Neural progenitor cell (in vitro differentiated cells): ENCODE data around the gene DCTN3. TPM values are rescaled to one million over a fixed set of nuclear protein-coding genes. Genes with fewer than 3 reads are reported as not detected.

ENCODE experiments used
- DNase-seq: peaks from one replicate; pipeline ENCODE4 v3.0.0-alpha.2; 2016; ENCODE audit warnings: low spot score
- H2AFZ ChIP-seq: fragments of 200-600 bp; sonication (generic); replicated peaks from 2 replicates; pipeline ENCODE4 v1.6.1; 2016; ENCODE audit warnings: antibody characterized with exemption
- H3F3A ChIP-seq: fragments of 200-600 bp; sonication (generic); 2 replicates; pipeline ENCODE4 v1.6.1; 2016; ENCODE audit warnings: antibody characterized with exemption, low read depth
- H3K27ac ChIP-seq: fragments of 200-600 bp; sonication (generic); 2 replicates; pipeline ENCODE4 v1.5.1; 2016; ENCODE audit warnings: mild to moderate bottlenecking
- H3K27me3 ChIP-seq: fragments of 200-600 bp; sonication (generic); 2 replicates; pipeline ENCODE4 v1.6.1; 2016; ENCODE audit warnings: mild to moderate bottlenecking, moderate library complexity
- H3K36me3 ChIP-seq: fragments of 200-600 bp; sonication (generic); 2 replicates; pipeline ENCODE4 v1.5.1; 2016
- H3K4me1 ChIP-seq: fragments of 200-600 bp; sonication (generic); 2 replicates; pipeline ENCODE4 v1.6.1; 2016; ENCODE audit warnings: mixed run types
- H3K4me2 ChIP-seq: fragments of 200-600 bp; sonication (generic); 2 replicates; pipeline ENCODE4 v1.6.1; 2016
- H3K4me3 ChIP-seq: fragments of 200-600 bp; sonication (generic); 2 replicates; pipeline ENCODE4 v1.5.1; 2016
- H3K79me2 ChIP-seq: fragments of 200-600 bp; sonication (generic); 2 replicates; pipeline ENCODE4 v1.6.1; 2016; ENCODE audit warnings: low read depth
- H3K9ac ChIP-seq: fragments of 200-600 bp; sonication (generic); 2 replicates; pipeline ENCODE4 v1.6.1; 2016
- H3K9me3 ChIP-seq: fragments of 200-600 bp; sonication (generic); 2 replicates; pipeline ENCODE4 v1.5.1; 2016; ENCODE audit warnings: low read depth
- H4K20me1 ChIP-seq: fragments of 200-600 bp; sonication (generic); 2 replicates; pipeline ENCODE4 v1.6.1; 2016; ENCODE audit warnings: low read depth
- H3K27ac Mint-ChIP-seq: 3 replicates; pipeline ENCODE4 v1.8.0; 2021; ENCODE audit warnings: mixed read lengths
- H3K27me3 Mint-ChIP-seq: 2 replicates; pipeline ENCODE4 v1.8.0; 2022; ENCODE audit warnings: low read depth, mild to moderate bottlenecking, inconsistent platforms, moderate library complexity, mixed read lengths; ENCODE audit not compliant: insufficient read depth
- H3K36me3 Mint-ChIP-seq: 3 replicates; pipeline ENCODE4 v1.8.0; 2021; ENCODE audit warnings: mixed read lengths
- H3K4me1 Mint-ChIP-seq: 3 replicates; pipeline ENCODE4 v1.8.0; 2021; ENCODE audit warnings: mixed read lengths
- H3K4me3 Mint-ChIP-seq: 3 replicates; pipeline ENCODE4 v1.8.0; 2021; ENCODE audit warnings: mild to moderate bottlenecking, moderate library complexity, mixed read lengths
- H3K9me3 Mint-ChIP-seq: 3 replicates; pipeline ENCODE4 v1.8.0; 2020; ENCODE audit warnings: mixed read lengths
- EZH2 ChIP-seq: fragments of 200-600 bp; sonication (generic); IDR thresholded peaks from 2 replicates; pipeline ENCODE4 v1.6.1; 2017; ENCODE audit warnings: antibody characterized with exemption, mild to moderate bottlenecking, moderate library complexity
- EZH2phosphoT487 ChIP-seq: fragments of 200-600 bp; sonication (generic); IDR thresholded peaks from 2 replicates; pipeline ENCODE4 v1.6.1; 2017; ENCODE audit warnings: antibody characterized with exemption
- total RNA-seq: library from RNA; depleted of rRNA; stranded (reverse); fragments of >200 nt; gene quantifications from 2 replicates; pipeline ENCODE4 v1.2.3, GENCODE V29; 2015; ENCODE audit warnings: low replicate concordance
- TF ChIP-seq, protein P1 (sequence below): fragments of 200-600 bp; sonication (generic); IDR thresholded peaks from 2 replicates; pipeline ENCODE4 v1.5.1; 2017; ENCODE audit warnings: antibody characterized with exemption, mild to moderate bottlenecking

Gene DCTN3
- total RNA-seq, 1 donor from 2014 or later: 45.6 TPM

DNA sequence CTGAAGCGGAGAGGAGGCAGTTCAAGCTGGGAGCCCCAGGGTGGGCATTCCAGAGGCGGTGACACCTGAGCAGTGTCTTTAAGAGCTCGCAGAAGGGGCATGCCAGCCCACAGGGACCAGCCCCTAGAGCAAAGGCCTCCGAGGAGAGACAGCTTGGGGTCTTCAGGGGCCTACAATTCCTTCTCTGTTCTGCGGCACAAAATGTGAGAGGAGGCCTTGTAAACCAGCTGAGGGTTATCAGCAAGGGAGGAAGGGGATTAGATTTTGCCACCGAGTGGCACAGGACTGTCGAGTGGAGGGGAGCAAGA is 17.8 kb upstream of the DCTN3 start:
- peaks cover 24% of the 10 kb centered on the region for H3K4me1 Mint-ChIP-seq
- H3K36me3 Mint-ChIP-seq: peaks cover 2% of the 10 kb centered on the region
- H3K4me2 ChIP-seq: peak overlapping the region; percentile 83
- DNase-seq: no peak
- H3K27ac Mint-ChIP-seq: no peak overlapping the region
- H3K9me3 Mint-ChIP-seq: no peaks in the 10 kb centered on the region
- H2AFZ ChIP-seq: peak overlapping the region; percentile 80
- peaks cover 5% of the 10 kb centered on the region for H3K27me3 ChIP-seq
- peaks cover 32% of the 10 kb centered on the region for H3F3A ChIP-seq
- H3K4me1 ChIP-seq: peaks cover 15% of the 10 kb centered on the region
- H3K4me3 ChIP-seq: peak overlapping the region; percentile 55
- peaks cover 8% of the 10 kb centered on the region for H3K27me3 Mint-ChIP-seq
- H4K20me1 ChIP-seq: peaks cover 17% of the 10 kb centered on the region
- no peak overlapping the region for H3K27ac ChIP-seq
- no peak overlapping the region for H3K9ac ChIP-seq
- H3K4me3 Mint-ChIP-seq: peak overlapping the region; percentile 91
- no peaks in the 10 kb centered on the region for H3K36me3 ChIP-seq
- no peaks in the 10 kb centered on the region for H3K9me3 ChIP-seq
- peaks cover 15% of the 10 kb centered on the region for H3K79me2 ChIP-seq
- TF ChIP-seq EZH2phosphoT487 (no peak), EZH2 (no peak)
- TF ChIP-seq, protein P1, sequence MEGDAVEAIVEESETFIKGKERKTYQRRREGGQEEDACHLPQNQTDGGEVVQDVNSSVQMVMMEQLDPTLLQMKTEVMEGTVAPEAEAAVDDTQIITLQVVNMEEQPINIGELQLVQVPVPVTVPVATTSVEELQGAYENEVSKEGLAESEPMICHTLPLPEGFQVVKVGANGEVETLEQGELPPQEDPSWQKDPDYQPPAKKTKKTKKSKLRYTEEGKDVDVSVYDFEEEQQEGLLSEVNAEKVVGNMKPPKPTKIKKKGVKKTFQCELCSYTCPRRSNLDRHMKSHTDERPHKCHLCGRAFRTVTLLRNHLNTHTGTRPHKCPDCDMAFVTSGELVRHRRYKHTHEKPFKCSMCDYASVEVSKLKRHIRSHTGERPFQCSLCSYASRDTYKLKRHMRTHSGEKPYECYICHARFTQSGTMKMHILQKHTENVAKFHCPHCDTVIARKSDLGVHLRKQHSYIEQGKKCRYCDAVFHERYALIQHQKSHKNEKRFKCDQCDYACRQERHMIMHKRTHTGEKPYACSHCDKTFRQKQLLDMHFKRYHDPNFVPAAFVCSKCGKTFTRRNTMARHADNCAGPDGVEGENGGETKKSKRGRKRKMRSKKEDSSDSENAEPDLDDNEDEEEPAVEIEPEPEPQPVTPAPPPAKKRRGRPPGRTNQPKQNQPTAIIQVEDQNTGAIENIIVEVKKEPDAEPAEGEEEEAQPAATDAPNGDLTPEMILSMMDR: no peak

DNA sequence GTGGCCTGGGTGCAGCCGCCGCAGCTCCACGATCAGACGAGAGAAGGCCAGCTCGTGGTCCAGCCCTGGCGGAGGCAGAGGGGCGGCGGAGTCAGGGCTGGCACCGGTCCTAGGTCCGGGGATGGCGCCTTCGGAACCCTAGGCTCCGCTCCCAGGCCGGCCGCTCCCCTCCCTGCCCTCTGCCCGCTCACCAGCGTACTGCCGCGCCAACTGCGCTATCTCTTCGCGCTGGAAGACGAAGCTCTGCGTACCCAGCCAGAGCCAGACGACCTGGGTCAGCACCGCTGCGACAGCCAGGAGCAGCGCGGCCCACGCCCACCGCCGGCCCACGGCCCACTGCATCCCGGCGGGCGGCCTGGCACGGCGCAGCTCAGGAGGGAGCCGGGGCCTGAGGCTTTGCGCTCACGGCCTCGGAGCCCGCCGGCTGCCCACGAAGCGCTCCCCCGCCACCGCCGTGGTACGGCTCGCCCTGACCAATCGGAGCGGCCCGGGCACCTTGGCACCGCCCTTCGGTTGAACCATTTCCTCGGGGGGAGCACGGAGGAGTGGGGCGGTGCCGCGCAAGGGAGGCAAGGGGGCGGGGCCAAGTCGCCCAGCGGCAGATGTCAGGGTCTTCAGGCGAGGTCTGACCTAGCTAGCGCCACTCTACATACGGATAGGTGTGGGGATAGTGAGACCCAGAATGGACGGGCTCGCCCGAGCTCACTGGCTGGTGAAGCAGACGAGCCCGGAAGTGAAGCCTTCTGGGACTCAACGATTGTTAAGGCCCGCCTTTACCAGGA is 17.3 kb upstream of the DCTN3 start, which contains the start of gene SIGMAR1:
Gene SIGMAR1 (minus strand): TSS at position 432 of the 782 bp plus-strand sequence. CDS start 90 bp downstream, at position 342.
- no peaks in the 10 kb centered on the region for H3K36me3 ChIP-seq
- Mint-ChIP-seq H3K4me1 (peaks cover 24% of the 10 kb centered on the region), H3K9me3 (no peaks in the 10 kb centered on the region), H3K27me3 (peaks cover 8% of the 10 kb centered on the region), H3K36me3 (peaks cover 2% of the 10 kb centered on the region), H3K4me3 (peak within 1 kb of the TSS; percentile 91), H3K27ac (peak within 1 kb of the TSS; percentile 24)
- TF ChIP-seq EZH2: no peak
- no peak for TF ChIP-seq EZH2phosphoT487
- TF ChIP-seq, protein P1: peak; percentile 5
- peaks cover 17% of the 10 kb centered on the region for H4K20me1 ChIP-seq
- H3K9ac ChIP-seq: peak within 1 kb of the TSS; percentile 4
- peak; percentile 96 for DNase-seq
- H3K27ac ChIP-seq: no peak within 1 kb of the TSS
- peaks cover 15% of the 10 kb centered on the region for H3K79me2 ChIP-seq
- H3F3A ChIP-seq: peaks cover 34% of the 10 kb centered on the region
- H3K27me3 ChIP-seq: peaks cover 5% of the 10 kb centered on the region
- H3K9me3 ChIP-seq: no peaks in the 10 kb centered on the region
- H2AFZ ChIP-seq: peak within 1 kb of the TSS; percentile 80
- H3K4me3 ChIP-seq: peak within 1 kb of the TSS; percentile 55
- peak within 1 kb of the TSS; percentile 83 for H3K4me2 ChIP-seq
- peaks cover 21% of the 10 kb centered on the region for H3K4me1 ChIP-seq

DNA sequence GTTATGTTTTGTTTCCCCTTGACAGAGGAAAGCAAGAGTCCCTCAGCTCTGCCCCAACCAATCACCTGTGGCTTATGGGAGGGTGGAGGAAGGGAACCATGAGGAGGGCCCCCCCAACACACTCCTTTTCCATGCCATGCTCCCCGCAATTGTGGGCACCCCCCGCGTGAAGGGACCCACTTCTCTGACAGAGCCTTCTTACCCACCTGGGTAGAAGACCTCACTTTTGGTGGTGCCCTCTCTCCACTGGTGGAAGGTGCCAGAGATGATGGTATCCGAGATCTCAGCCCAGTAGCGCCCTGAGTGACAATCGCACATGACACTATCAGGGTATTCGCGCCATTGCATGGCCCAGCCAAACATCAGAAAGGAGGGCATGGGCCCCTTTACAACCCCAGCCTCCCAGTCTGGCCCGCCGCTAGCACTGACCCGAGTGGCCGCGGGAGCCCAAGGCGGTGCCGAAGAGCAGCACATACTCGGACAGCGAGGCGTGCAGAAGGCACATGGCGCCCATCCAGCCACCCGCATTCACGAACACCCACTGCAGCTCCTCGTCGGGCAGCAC is 16.6 kb upstream of the DCTN3 start:
- H3K4me1 Mint-ChIP-seq: peaks cover 24% of the 10 kb centered on the region
- no peak for DNase-seq
- H3K4me3 ChIP-seq: peak overlapping the region; percentile 55
- peaks cover 15% of the 10 kb centered on the region for H3K79me2 ChIP-seq
- H2AFZ ChIP-seq: peak overlapping the region; percentile 80
- no peak for TF ChIP-seq EZH2
- no peak for TF ChIP-seq EZH2phosphoT487
- TF ChIP-seq, protein P1: no peak
- H3K36me3 Mint-ChIP-seq: peaks cover 2% of the 10 kb centered on the region
- no peaks in the 10 kb centered on the region for H3K9me3 ChIP-seq
- H3K9ac ChIP-seq: peak overlapping the region; percentile 4
- no peaks in the 10 kb centered on the region for H3K9me3 Mint-ChIP-seq
- H3F3A ChIP-seq: peaks cover 34% of the 10 kb centered on the region
- peaks cover 11% of the 10 kb centered on the region for H3K27me3 ChIP-seq
- peak overlapping the region; percentile 83 for H3K4me2 ChIP-seq
- no peak overlapping the region for H3K27ac ChIP-seq
- peaks cover 21% of the 10 kb centered on the region for H3K4me1 ChIP-seq
- peaks cover 11% of the 10 kb centered on the region for H3K27me3 Mint-ChIP-seq
- peak overlapping the region; percentile 91 for H3K4me3 Mint-ChIP-seq
- H3K27ac Mint-ChIP-seq: peak overlapping the region; percentile 24
- no peaks in the 10 kb centered on the region for H3K36me3 ChIP-seq
- peaks cover 17% of the 10 kb centered on the region for H4K20me1 ChIP-seq
